Cardiac muscle cell (in vitro differentiated cells and primary cell): ENCODE measurements around the gene RGCC. TPM values are rescaled to one million over a fixed set of nuclear protein-coding genes. Genes with fewer than 3 reads are reported as not detected.
"Not testable (repeated sequence)": the region's sequence is repeated elsewhere in the genome, so short reads cannot be mapped to it uniquely, and the experiment has no call there.

Experiments
- DNase-seq, 2 donors: peaks; one replicate each; pipeline versions ENCODE4 v3.0.0 to v3.0.0-alpha.2; 2010 to 2017; ENCODE audit warnings: low read depth in 1 of 2, low spot score in 1 of 2
- H3K27ac ChIP-seq: fragments of 200-600 bp; sonication (generic); 2 replicates; pipeline ENCODE4 v1.5.1; 2016
- H3K27me3 ChIP-seq: fragments of 200-600 bp; sonication (generic); 2 replicates; pipeline ENCODE4 v1.6.0; 2016; ENCODE audit warnings: control low read depth
- H3K36me3 ChIP-seq: fragments of 200-600 bp; sonication (generic); 2 replicates; pipeline ENCODE4 v1.5.1; 2016; ENCODE audit warnings: control low read depth
- H3K4me1 ChIP-seq: fragments of 200-600 bp; sonication (generic); 2 replicates; pipeline ENCODE4 v1.8.1; 2017; ENCODE audit warnings: low read depth, mild to moderate bottlenecking, mixed run types
- H3K4me3 ChIP-seq: fragments of 200-600 bp; sonication (generic); 2 replicates; pipeline ENCODE4 v1.5.1; 2016; ENCODE audit warnings: mild to moderate bottlenecking
- H3K9me3 ChIP-seq: fragments of 200-600 bp; sonication (generic); 2 replicates; pipeline ENCODE4 v1.5.1; 2017; ENCODE audit warnings: low read depth, mild to moderate bottlenecking, control low read depth
- polyA plus RNA-seq: library from polyadenylated mRNA; unstranded; fragments of >200 nt; fragmentation: Nextera tagmentation; extraction: Ambion mirVana; gene quantifications from 2 replicates; pipeline ENCODE4 v1.2.1, GENCODE V29; 2016
- total RNA-seq: library from RNA; depleted of rRNA; stranded (reverse); fragments of >200 nt; gene quantifications from 2 replicates; pipeline ENCODE4 v1.2.3, GENCODE V29; 2016
- TF ChIP-seq, protein P1 (sequence below): IDR thresholded peaks from 2 replicates; pipeline ENCODE4 v1.5.1; 2012; ENCODE audit warnings: low read depth, mild to moderate bottlenecking, low read length

Gene RGCC
- total and polyA plus RNA-seq, 2 experiments from 2014 or later, result not detected

DNA sequence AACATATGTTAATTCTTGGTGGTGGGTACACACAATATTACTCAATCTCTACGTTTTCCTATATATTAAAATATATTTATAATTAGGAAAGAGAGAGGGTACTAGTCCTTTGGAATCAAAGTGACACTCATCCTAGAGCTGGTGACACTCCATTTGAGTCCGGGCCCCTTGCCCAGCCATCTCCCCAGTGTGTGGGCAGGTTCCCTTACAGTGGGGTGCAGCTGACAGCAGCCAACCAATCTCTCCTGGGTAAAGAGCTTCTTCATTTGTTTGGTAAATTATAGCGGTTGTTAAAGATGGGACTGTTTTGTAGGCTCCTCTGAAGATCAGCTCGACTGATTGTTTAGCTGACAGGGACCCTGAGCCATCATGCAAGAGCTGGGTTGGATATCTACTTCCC lies 37.2 kb upstream of the RGCC start:
- no peak for DNase-seq
- no peaks in the 10 kb centered on the region for H3K9me3 ChIP-seq
- H3K27ac ChIP-seq, result no peak overlapping the region
- H3K27me3 ChIP-seq, result no peaks in the 10 kb centered on the region
- no peak overlapping the region for H3K4me3 ChIP-seq
- TF ChIP-seq, protein P1, sequence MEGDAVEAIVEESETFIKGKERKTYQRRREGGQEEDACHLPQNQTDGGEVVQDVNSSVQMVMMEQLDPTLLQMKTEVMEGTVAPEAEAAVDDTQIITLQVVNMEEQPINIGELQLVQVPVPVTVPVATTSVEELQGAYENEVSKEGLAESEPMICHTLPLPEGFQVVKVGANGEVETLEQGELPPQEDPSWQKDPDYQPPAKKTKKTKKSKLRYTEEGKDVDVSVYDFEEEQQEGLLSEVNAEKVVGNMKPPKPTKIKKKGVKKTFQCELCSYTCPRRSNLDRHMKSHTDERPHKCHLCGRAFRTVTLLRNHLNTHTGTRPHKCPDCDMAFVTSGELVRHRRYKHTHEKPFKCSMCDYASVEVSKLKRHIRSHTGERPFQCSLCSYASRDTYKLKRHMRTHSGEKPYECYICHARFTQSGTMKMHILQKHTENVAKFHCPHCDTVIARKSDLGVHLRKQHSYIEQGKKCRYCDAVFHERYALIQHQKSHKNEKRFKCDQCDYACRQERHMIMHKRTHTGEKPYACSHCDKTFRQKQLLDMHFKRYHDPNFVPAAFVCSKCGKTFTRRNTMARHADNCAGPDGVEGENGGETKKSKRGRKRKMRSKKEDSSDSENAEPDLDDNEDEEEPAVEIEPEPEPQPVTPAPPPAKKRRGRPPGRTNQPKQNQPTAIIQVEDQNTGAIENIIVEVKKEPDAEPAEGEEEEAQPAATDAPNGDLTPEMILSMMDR, result no peak
- H3K4me1 ChIP-seq, result no peaks in the 10 kb centered on the region
- no peaks in the 10 kb centered on the region for H3K36me3 ChIP-seq

DNA sequence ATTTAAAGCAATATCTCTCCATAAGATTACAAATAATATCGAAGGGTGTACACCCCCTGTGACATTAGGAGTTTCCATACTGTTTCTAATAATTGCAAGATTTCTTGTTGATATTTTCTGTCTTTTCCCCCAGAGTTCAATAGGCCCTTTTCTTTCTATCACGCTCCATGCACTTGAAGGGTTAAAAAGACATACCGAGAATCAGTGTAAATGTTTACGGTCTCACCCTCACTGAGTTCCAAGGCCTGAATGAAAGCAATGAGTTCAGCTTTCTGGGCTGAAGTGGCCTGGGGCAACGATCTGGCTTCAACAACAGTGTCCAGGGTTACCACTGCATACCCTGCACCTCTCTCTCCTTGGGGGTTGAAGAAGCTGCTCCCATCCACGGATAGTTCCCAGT lies 36.0 kb upstream of the RGCC start:
- not testable (repeated sequence) for H3K4me1 ChIP-seq, DNase-seq, H3K4me3 ChIP-seq, H3K27me3 ChIP-seq, H3K27ac ChIP-seq, H3K36me3 ChIP-seq, H3K9me3 ChIP-seq

DNA sequence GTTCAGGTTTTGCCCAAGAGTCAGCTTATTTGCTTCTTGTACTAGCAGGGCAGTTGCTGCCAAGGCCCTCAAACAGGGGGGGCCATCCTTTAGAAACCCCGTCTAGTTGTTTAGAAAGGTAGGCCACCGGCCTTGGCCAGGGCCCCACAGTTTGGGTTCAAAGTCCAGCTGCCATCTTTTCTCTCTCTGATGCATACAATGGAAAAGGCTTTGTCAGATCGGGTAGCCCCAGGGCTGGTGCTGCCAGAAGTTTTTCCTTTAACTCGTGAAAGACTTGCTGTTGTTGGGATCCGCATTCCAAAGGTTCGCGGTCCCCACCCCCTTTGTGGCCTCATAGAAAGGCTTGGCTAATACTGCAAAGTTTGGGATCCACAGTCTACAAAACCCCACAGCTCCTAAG lies 35.4 kb upstream of the RGCC start:
- H3K36me3 ChIP-seq, H3K4me3 ChIP-seq, H3K4me1 ChIP-seq, H3K27ac ChIP-seq, H3K27me3 ChIP-seq, H3K9me3 ChIP-seq, DNase-seq: not testable (repeated sequence)

DNA sequence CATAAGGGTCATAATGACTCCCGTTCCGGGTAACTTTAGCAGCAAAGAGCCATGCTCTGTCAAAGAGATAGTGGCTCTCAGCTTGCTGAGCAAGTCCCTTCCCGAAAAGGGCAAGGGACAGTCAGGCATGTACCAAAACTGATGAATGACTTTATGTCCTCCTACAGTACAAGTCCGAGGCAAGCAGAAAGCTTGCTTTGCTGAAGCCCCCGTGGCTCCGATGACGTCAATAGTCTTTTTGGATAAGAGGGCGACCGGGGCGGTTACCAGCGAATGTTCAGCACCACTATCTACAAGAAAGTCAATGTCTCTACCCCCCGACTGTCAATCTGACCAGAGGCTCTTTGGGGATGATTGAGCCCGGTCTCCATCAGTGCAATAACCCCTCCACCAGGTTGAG lies 34.1 kb upstream of the RGCC start:
- H3K4me3 ChIP-seq, H3K27ac ChIP-seq, H3K4me1 ChIP-seq, H3K9me3 ChIP-seq, H3K36me3 ChIP-seq, DNase-seq: not testable (repeated sequence)
- peaks cover 14% of the 10 kb centered on the region for H3K27me3 ChIP-seq

DNA sequence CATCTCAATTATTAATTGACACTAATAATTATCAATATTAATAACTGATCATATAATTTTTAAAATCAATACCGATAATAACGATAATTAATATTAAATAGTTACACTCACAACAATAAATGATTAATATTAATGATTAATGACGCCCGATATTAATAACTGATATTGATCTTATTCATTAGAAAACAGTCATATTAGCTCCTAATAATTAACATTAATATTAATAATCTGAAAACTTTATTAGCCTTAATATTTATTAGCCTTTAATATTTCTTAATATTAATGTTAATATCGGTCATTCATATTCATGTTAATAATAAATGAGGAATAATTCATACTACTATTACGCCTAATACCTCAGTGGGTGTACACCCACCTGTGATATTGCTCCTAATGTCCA lies 32.7 kb upstream of the RGCC start:
- not testable (repeated sequence) for H3K27ac ChIP-seq, H3K9me3 ChIP-seq, DNase-seq, H3K4me3 ChIP-seq, H3K4me1 ChIP-seq, H3K36me3 ChIP-seq
- H3K27me3 ChIP-seq, result peaks cover 26% of the 10 kb centered on the region

DNA sequence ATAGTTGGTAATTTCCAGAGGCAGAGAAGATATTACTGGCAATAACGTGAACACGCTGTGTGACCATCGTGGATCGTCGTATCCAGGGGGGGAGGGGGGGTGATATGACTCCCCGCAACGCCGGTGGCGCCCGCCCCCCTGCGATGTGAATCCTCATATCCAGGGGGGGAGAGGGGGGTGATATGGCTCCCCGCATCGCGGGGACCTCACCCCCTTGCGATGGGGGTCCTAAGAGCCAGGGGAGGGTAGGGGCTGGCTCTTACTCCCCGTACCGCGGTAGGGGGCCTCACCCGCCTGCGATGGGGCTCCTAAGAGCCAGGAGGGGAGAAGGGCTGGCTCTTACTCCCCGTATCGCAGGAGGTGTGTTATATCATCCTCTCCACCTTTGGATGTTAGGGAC lies 31.3 kb upstream of the RGCC start:
- no peak overlapping the region for H3K27ac ChIP-seq
- TF ChIP-seq, protein P1, result no peak

DNA sequence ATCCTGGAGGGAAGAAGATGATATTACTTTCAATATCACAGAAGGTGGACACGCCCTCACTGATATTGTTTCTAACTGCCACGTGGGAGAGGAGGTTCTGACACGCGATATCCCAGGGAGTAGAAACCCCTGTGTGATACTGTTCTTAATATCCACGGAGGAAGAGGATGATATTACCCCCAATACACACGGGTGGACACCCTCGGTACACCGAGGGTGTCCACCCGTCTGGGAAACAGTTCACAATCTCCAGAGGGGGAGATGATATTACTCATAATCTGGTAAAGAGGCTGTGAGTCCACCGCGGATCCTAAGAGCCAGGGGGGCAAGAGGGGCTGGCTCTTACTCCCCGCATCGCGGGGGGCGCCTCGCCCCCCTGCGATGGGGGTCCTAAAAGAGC lies 29.7 kb upstream of the RGCC start:
- DNase-seq, result no peak
- H3K27ac ChIP-seq, result no peak overlapping the region
- H3K4me3 ChIP-seq, result no peak overlapping the region
- no peaks in the 10 kb centered on the region for H3K36me3 ChIP-seq
- H3K27me3 ChIP-seq, result peaks cover 26% of the 10 kb centered on the region
- no peaks in the 10 kb centered on the region for H3K4me1 ChIP-seq
- H3K9me3 ChIP-seq, result no peaks in the 10 kb centered on the region
- TF ChIP-seq, protein P1, result no peak

More for the DNA sequence above, 31.3 kb upstream of the RGCC start:
- Histone ChIP-seq H3K4me1 (no peaks in the 10 kb centered on the region), H3K4me3 (no peak overlapping the region), H3K9me3 (no peaks in the 10 kb centered on the region), H3K27me3 (peaks cover 26% of the 10 kb centered on the region), H3K36me3 (no peaks in the 10 kb centered on the region)
- no peak for DNase-seq

DNA sequence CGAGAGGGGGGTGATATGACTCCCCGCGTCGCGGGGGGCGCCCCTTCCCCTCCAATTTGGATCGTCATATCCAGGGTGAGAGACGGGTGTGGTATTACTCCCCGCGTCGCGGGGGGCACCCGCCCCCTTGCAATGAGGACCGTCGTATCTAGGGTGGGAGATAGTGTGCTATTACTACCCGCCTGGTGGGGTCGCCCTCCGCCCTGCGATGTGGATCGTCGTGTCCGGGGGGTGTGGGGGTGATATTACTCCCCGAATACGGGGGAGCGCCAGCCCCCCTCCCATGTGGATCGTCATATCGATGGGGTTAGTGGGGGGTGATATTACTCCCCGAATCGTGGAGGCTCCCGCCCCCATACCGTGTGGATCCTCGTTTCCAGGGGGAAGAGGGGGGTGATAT lies 29.2 kb upstream of the RGCC start:
- no peak overlapping the region for H3K27ac ChIP-seq
- TF ChIP-seq, protein P1, result peak; percentile 28
- H3K4me1 ChIP-seq, result no peaks in the 10 kb centered on the region
- H3K4me3 ChIP-seq, result no peak overlapping the region
- no peaks in the 10 kb centered on the region for H3K9me3 ChIP-seq
- DNase-seq, result peak in 1 of 2 donors; percentile 2
- H3K36me3 ChIP-seq, result no peaks in the 10 kb centered on the region
- peaks cover 26% of the 10 kb centered on the region for H3K27me3 ChIP-seq

DNA sequence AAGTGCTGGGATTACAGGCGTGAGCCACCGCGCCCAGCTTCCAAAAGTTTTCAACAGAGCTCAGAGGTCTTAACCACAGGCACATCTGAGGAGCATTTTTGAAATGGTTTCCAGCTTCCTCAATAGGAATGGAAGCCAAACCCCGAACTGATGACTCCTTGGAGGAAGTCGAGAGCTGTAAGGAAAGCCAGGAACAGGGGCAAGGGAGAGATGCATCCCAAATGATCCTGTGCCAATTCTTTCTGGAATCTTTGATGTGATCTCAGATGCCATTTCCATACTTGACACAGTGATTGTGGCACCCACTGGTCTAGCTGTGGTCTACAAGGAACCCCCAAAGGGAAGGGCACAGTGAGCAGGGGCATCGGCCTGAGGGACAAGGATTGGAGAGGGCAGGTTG lies 23.3 kb upstream of the RGCC start:
- not testable (repeated sequence) for H3K4me3 ChIP-seq, H3K4me1 ChIP-seq, H3K27me3 ChIP-seq, H3K27ac ChIP-seq, H3K9me3 ChIP-seq, H3K36me3 ChIP-seq
- DNase-seq, result peak in 1 of 2 donors; percentile 26
